ENCODE data around the gene HBEGF. TPM values are rescaled to one million over a fixed set of nuclear protein-coding genes. Genes with fewer than 3 reads are reported as not detected.

The HBEGF gene
- total and polyA plus RNA-seq, 4 donors: 0.60 to 1.0 (median 0.78) TPM

GRCh38 chr5:140391732-140392131 lies 45.3 kb upstream of the HBEGF start (continued):
- TF ChIP-seq MAX (IDR thresholded peaks at IDR 0.05): no peak

- Histone ChIP-seq H3K4me1 (ENCODE audit: control insufficient read depth in 4 of 4, insufficient read depth in 4 of 4, low read length in 3 of 4) (no peaks in the 10 kb centered on the region), H3K4me3 (ENCODE audit: low read depth in 1 of 3, low read length in 3 of 3) (no peak overlapping the region), H3K9ac (ENCODE audit: low read depth in 1 of 2, low read length in 2 of 2) (no peak overlapping the region), H3K36me3 (ENCODE audit: control insufficient read depth in 4 of 4, insufficient read depth in 3 of 4, low read depth in 1 of 4, low read length in 3 of 4) (no peaks in the 10 kb centered on the region), H3K9me3 (ENCODE audit: control insufficient read depth in 4 of 4, low read length in 3 of 4) (no peaks in the 10 kb centered on the region), H3K27me3 (ENCODE audit: control insufficient read depth in 4 of 4, insufficient read depth in 4 of 4, low read length in 3 of 4) (no peaks in the 10 kb centered on the region), H3K27ac (ENCODE audit: low read depth in 1 of 2, low read length in 2 of 2) (no peak overlapping the region)
- TF ChIP-seq TAF1 (conservative IDR thresholded peaks at IDR 0.05) (no peak), ATF3 (IDR thresholded peaks at IDR 0.05) (peak; percentile 95), SP1 (IDR thresholded peaks at IDR 0.05) (peak; percentile 65), HNF4A (conservative IDR thresholded peaks at IDR 0.05) (peak; percentile 71 to 74), REST (IDR thresholded peaks at IDR 0.05) (peak; percentile 54), RAD21 (IDR thresholded peaks at IDR 0.05) (peak; percentile 37 to 38), HNF4G (IDR thresholded peaks at IDR 0.05) (no peak), EGR1 (IDR thresholded peaks at IDR 0.05; ENCODE audit: low read depth in 2 of 2) (no peak), RXRA (IDR thresholded peaks at IDR 0.05) (peak; percentile 37 to 59), GABPA (IDR thresholded peaks at IDR 0.05 in 1 of 2, conservative IDR thresholded peaks at IDR 0.05 in 1 of 2) (peak in 1 of 2 donors; percentile 35), YY1 (IDR thresholded peaks at IDR 0.05) (peak; percentile 77), FOXA2 (IDR thresholded peaks at IDR 0.05) (no peak), MAX (IDR thresholded peaks at IDR 0.05) (peak; percentile 50), ZBTB33 (IDR thresholded peaks at IDR 0.05) (peak; percentile 38)
- DNase-seq (ENCODE audit: low spot score): no peak
- 39% methylated on average over 1 of the region's 1 CpG for WGBS
These were observed 44.9 kb upstream of the HBEGF start for GRCh38 chr5:140391312-140391711.

- no peaks in the 10 kb centered on the region for H3K9me3 ChIP-seq (ENCODE audit: control insufficient read depth in 4 of 4, low read length in 3 of 4)
- no peaks in the 10 kb centered on the region for H3K4me1 ChIP-seq (ENCODE audit: control insufficient read depth in 4 of 4, insufficient read depth in 4 of 4, low read length in 3 of 4)
- H3K4me3 ChIP-seq (ENCODE audit: low read depth in 1 of 3, low read length in 3 of 3): no peak overlapping the region
- no peak for DNase-seq (ENCODE audit: low spot score)
- no peaks in the 10 kb centered on the region for H3K36me3 ChIP-seq (ENCODE audit: control insufficient read depth in 4 of 4, insufficient read depth in 3 of 4, low read depth in 1 of 4, low read length in 3 of 4)
- TF ChIP-seq TAF1 (conservative IDR thresholded peaks at IDR 0.05): no peak
- TF ChIP-seq NR2F2 (IDR thresholded peaks at IDR 0.05): no peak
- no peak for TF ChIP-seq SP1 (IDR thresholded peaks at IDR 0.05)
- TF ChIP-seq ZBTB33 (IDR thresholded peaks at IDR 0.05): no peak
- no peak for TF ChIP-seq FOXA2 (IDR thresholded peaks at IDR 0.05)
- no peaks in the 10 kb centered on the region for H3K27me3 ChIP-seq (ENCODE audit: control insufficient read depth in 4 of 4, insufficient read depth in 4 of 4, low read length in 3 of 4)
- 93% methylated on average over 2 of the region's 2 CpGs for WGBS
- H3K9ac ChIP-seq (ENCODE audit: low read depth in 1 of 2, low read length in 2 of 2): no peak overlapping the region
- H3K27ac ChIP-seq (ENCODE audit: low read depth in 1 of 2, low read length in 2 of 2): no peak overlapping the region
These were observed 41.6 kb upstream of the HBEGF start for GRCh38 chr5:140388052-140388451.

Measured in liver (tissue), 9 donors.